Endothelial cell of umbilical vein (primary cell): ENCODE measurements around the gene CD247. TPM values are rescaled to one million over a fixed set of nuclear protein-coding genes. Genes with fewer than 3 reads are reported as not detected.

ENCODE experiments used
- BruUV-seq: library from RNA; stranded (reverse); fragments of 400-500 nt; replicated peaks from 2 replicates; lab custom pipeline; 2021; lab: Mats Ljungman, UMichigan
- CTCF ChIA-PET: fragments of 300-600, 350-600 bp; sonication (Branson Sonifier 250); formaldehyde crosslinking; loops from one replicate; lab custom pipeline; 2021; ENCODE audit warnings: antibody characterized with exemption, inconsistent platforms; lab: Charles Lee
- POLR2A ChIA-PET: fragments of 300-600, 350-600 bp; sonication (Branson Sonifier 250); formaldehyde crosslinking; loops from one replicate; lab custom pipeline; 2021; ENCODE audit warnings: antibody characterized with exemption, inconsistent platforms; lab: Charles Lee
- DNase-seq: peaks from one replicate; pipeline ENCODE4 v3.0.0-alpha.2; 2011; ENCODE audit warnings: low read depth, low spot score
- FAIRE-seq: peaks from 2 replicates; lab custom pipeline; 2011; peaks lifted over from hg19 to GRCh38; lab: Jason Lieb, UNC
- H2AFZ ChIP-seq: 2 replicates; pipeline ENCODE4 v1.6.0; 2012; ENCODE audit warnings: low read depth, low read length, control low read depth, inconsistent platforms
- H3K27ac ChIP-seq: 2 replicates; pipeline ENCODE4 v1.5.1; 2011; ENCODE audit warnings: low read depth, mild to moderate bottlenecking, control low read depth, low read length, moderate library complexity; ENCODE audit not compliant: insufficient read depth
- H3K27me3 ChIP-seq, 2 experiments: 2 replicates each; pipeline versions ENCODE4 v1.6.0 to v1.6.1; 2011; ENCODE audit warnings: low read length in 2 of 2, mixed read lengths in 1 of 2; ENCODE audit not compliant: control insufficient read depth in 2 of 2, insufficient read depth in 2 of 2
- H3K36me3 ChIP-seq, 2 experiments: 2 replicates in 1 of 2; 3 replicates in 1 of 2; pipeline ENCODE4 v1.5.1; 2011; ENCODE audit warnings: low read length in 2 of 2, mild to moderate bottlenecking in 1 of 2, moderate library complexity in 1 of 2; ENCODE audit not compliant: control insufficient read depth in 2 of 2, insufficient read depth in 2 of 2; ENCODE audit errors: extremely low read depth in 1 of 2
- H3K4me1 ChIP-seq: 3 replicates; pipeline ENCODE4 v1.5.1; 2011; ENCODE audit warnings: mild to moderate bottlenecking, low read length; ENCODE audit not compliant: control insufficient read depth, insufficient read depth; ENCODE audit errors: extremely low read depth
- H3K4me2 ChIP-seq: 2 replicates; pipeline ENCODE4 v1.6.1; 2011; ENCODE audit warnings: low read length, control low read depth, mixed read lengths; ENCODE audit not compliant: insufficient read depth
- H3K4me3 ChIP-seq, 3 experiments: fragments of 200-600 bp in 1 of 3; sonication (generic), shearing (Covaris generic) in 1 of 3; replicated peaks in 1 of 3; 2 replicates each; pipeline ENCODE4 v1.5.1; 2011 to 2016; ENCODE audit warnings: control low read depth in 3 of 3, low read length in 3 of 3, mild to moderate bottlenecking in 2 of 3, inconsistent platforms in 1 of 3, low read depth in 1 of 3, moderate library complexity in 1 of 3; ENCODE audit not compliant: insufficient read depth in 1 of 3
- H3K79me2 ChIP-seq: 2 replicates; pipeline ENCODE4 v1.6.0; 2012; ENCODE audit warnings: low read length, inconsistent platforms; ENCODE audit not compliant: control insufficient read depth, insufficient read depth
- H3K9ac ChIP-seq: replicated peaks from 2 replicates; pipeline ENCODE3; 2011; ENCODE audit warnings: low read length, control low read depth; ENCODE audit not compliant: insufficient read depth; ENCODE audit errors: extremely low read depth
- H3K9me1 ChIP-seq: replicated peaks from 3 replicates; pipeline ENCODE4 v1.6.0; 2011; ENCODE audit warnings: mild to moderate bottlenecking, low read length; ENCODE audit not compliant: control insufficient read depth, insufficient read depth; ENCODE audit errors: extremely low read depth
- H3K9me3 ChIP-seq: replicated peaks from 2 replicates; pipeline ENCODE4 v1.5.1; 2012; ENCODE audit warnings: low read length, inconsistent platforms; ENCODE audit not compliant: control insufficient read depth, insufficient read depth
- H4K20me1 ChIP-seq: replicated peaks from 2 replicates; pipeline ENCODE3; 2011; ENCODE audit warnings: mild to moderate bottlenecking, low read length; ENCODE audit not compliant: control insufficient read depth, insufficient read depth; ENCODE audit errors: extremely low read depth
- CTCF ChIP-seq, 2 donors: IDR thresholded peaks; 1 replicate in 1 of 2; 2 replicates in 1 of 2; pipeline ENCODE4 v1.5.1; 2011; ENCODE audit warnings: low read length in 2 of 2, mild to moderate bottlenecking in 2 of 2, moderate library complexity in 2 of 2, control low read depth in 1 of 2, inconsistent platforms in 1 of 2, low read depth in 1 of 2; ENCODE audit not compliant: insufficient read depth in 1 of 2; ENCODE audit errors: extremely low read depth in 1 of 2
- EZH2 ChIP-seq: IDR thresholded peaks from 2 replicates; pipeline ENCODE4 v1.6.1; 2012; ENCODE audit warnings: borderline replicate concordance, low read depth, mild to moderate bottlenecking, moderate library complexity, low read length, inconsistent platforms; ENCODE audit not compliant: severe bottlenecking
- FOS ChIP-seq: IDR thresholded peaks from 2 replicates; pipeline ENCODE4 v1.6.1; 2011; ENCODE audit warnings: mild to moderate bottlenecking, low read length, moderate library complexity, borderline replicate concordance; ENCODE audit not compliant: insufficient read depth
- GATA2 ChIP-seq: IDR thresholded peaks from 2 replicates; pipeline ENCODE4 v1.7.0; 2011; ENCODE audit warnings: low read depth, mild to moderate bottlenecking, moderate library complexity, mixed read lengths, low read length; ENCODE audit not compliant: insufficient read length, insufficient read depth
- JUN ChIP-seq: IDR thresholded peaks from 2 replicates; pipeline ENCODE4 v1.6.1; 2011; ENCODE audit warnings: borderline replicate concordance, low read depth; ENCODE audit not compliant: insufficient read length, insufficient read depth
- MYC ChIP-seq: IDR thresholded peaks from one replicate; pipeline ENCODE4 v1.6.1; 2011; ENCODE audit warnings: mild to moderate bottlenecking, low read depth, low read length
- POLR2AphosphoS5 ChIP-seq: IDR thresholded peaks from 2 replicates; pipeline ENCODE4 v1.6.1; 2012; ENCODE audit warnings: low read depth, mild to moderate bottlenecking, control low read depth, low read length, moderate library complexity; ENCODE audit not compliant: insufficient read depth
- dilution Hi-C: fragments of 300-500 bp; cut with MboI; formaldehyde crosslinking; loops from one replicate; pipeline ENCODE4 v1.15.0; 2019; ENCODE audit warnings: low sequenced_read_pairs; ENCODE audit not compliant: extremely low pct_ligation_motif_present
- intact Hi-C: fragments of 100-400 bp; cut with micrococcal nuclease; formaldehyde crosslinking; loops from one replicate; pipeline ENCODE4 v1.10.0; 2022
- polyA plus RNA-seq, 4 experiments: library from polyadenylated mRNA; depleted of rRNA in 3 of 4; stranded (reverse) in 3 of 4; unstranded in 1 of 4; fragments of >200 nt; gene quantifications; 2 replicates each; pipeline versions ENCODE4 v1.2.1 to v1.2.3, GENCODE V29; 2011 to 2012; ENCODE audit warnings: missing spikeins in 1 of 4
- total RNA-seq: library from RNA; stranded (reverse); gene quantifications from 2 replicates; pipeline ENCODE4 v1.2.3, GENCODE V29; 2021

CD247 gene
- total and polyA plus RNA-seq, 2 donors (not counting 3 experiments of a cell fraction or from before 2014, with no cell fraction given), result not detected

- CTCF ChIA-PET, result interaction anchor here (1.4 kb wide), 1 partner anchor 13 kb away, joined by 3 read pairs; no protein-coding TSS in a partner anchor
- H3K9me1 ChIP-seq, result no peaks in the 10 kb centered on the region
- intact Hi-C loops (no loop called here), dilution Hi-C loops (no loop called here)
- no peak for FAIRE-seq
- H3K4me1 ChIP-seq, result no peaks in the 10 kb centered on the region
- H2AFZ ChIP-seq, result no peak overlapping the region
- H3K79me2 ChIP-seq, result no peaks in the 10 kb centered on the region
- H3K4me3 ChIP-seq, result no peak overlapping the region
- no TSS peak for BruUV-seq
- DNase-seq, result no peak
- POLR2A ChIA-PET, result no interaction called here
- no peak overlapping the region for H3K27ac ChIP-seq
- no peaks in the 10 kb centered on the region for H3K9me3 ChIP-seq
- no peaks in the 10 kb centered on the region for H4K20me1 ChIP-seq
- H3K9ac ChIP-seq, result no peak overlapping the region
- TF ChIP-seq POLR2AphosphoS5 (no peak), GATA2 (no peak), CTCF (IDR thresholded peaks at IDR 0.05; ENCODE audit: extremely low read depth in 1 of 2, insufficient read depth in 1 of 2, low read depth in 1 of 2, low read length in 2 of 2) (no peak), EZH2 (no peak), JUN (no peak), MYC (no peak), FOS (no peak)
- H3K27me3 ChIP-seq, result no peaks in the 10 kb centered on the region
- H3K4me2 ChIP-seq, result no peak overlapping the region
- H3K36me3 ChIP-seq, result no peaks in the 10 kb centered on the region
Observed at GRCh38 chr1:167426716-167427115, 91.6 kb downstream of the CD247 start.
